Skeletal muscle tissue (tissue), 4 donors: ENCODE results near the gene VPS52. TPM values are rescaled to one million over a fixed set of nuclear protein-coding genes. Genes with fewer than 3 reads are reported as not detected.
"Not testable (repeated sequence)": the region's sequence is repeated elsewhere in the genome, so short reads cannot be mapped to it uniquely, and the experiment has no call there.

Experiments
- H3K27ac ChIP-seq: one replicate; pipeline ENCODE4 v1.7.0; 2013; ENCODE audit warnings: mild to moderate bottlenecking, low read depth, low read length, inconsistent platforms
- H3K27me3 ChIP-seq, 3 donors: one replicate each; pipeline ENCODE4 v1.7.0; 2013; ENCODE audit warnings: low read length in 3 of 3; ENCODE audit not compliant: control insufficient read depth in 3 of 3, insufficient read depth in 3 of 3
- H3K36me3 ChIP-seq, 3 donors: one replicate each; pipeline ENCODE4 v1.7.0; 2013; ENCODE audit warnings: low read length in 3 of 3; ENCODE audit not compliant: control insufficient read depth in 3 of 3, insufficient read depth in 3 of 3
- H3K4me1 ChIP-seq, 3 donors: one replicate each; pipeline ENCODE4 v1.7.0; 2013; ENCODE audit warnings: low read length in 3 of 3, mild to moderate bottlenecking in 3 of 3; ENCODE audit not compliant: control insufficient read depth in 3 of 3, insufficient read depth in 3 of 3
- H3K4me3 ChIP-seq, 3 donors: one replicate each; pipeline ENCODE4 v1.7.0; 2013; ENCODE audit warnings: low read length in 3 of 3
- H3K9ac ChIP-seq, 3 donors: one replicate each; pipeline ENCODE4 v1.7.0; 2013; ENCODE audit warnings: low read length in 3 of 3, mild to moderate bottlenecking in 3 of 3, moderate library complexity in 2 of 3, low read depth in 1 of 3
- H3K9me3 ChIP-seq, 3 donors: one replicate each; pipeline ENCODE4 v1.7.0; 2013; ENCODE audit warnings: low read length in 3 of 3; ENCODE audit not compliant: control insufficient read depth in 3 of 3
- total RNA-seq: library from RNA; depleted of rRNA; stranded (reverse); fragments of >200 nt; gene quantifications from one replicate; pipeline ENCODE4 v1.2.3, GENCODE V29; 2014
- donor health status: Osteomylitis.

VPS52 gene
- total RNA-seq, 1 donor from 2014 or later = 43.8 TPM

DNA sequence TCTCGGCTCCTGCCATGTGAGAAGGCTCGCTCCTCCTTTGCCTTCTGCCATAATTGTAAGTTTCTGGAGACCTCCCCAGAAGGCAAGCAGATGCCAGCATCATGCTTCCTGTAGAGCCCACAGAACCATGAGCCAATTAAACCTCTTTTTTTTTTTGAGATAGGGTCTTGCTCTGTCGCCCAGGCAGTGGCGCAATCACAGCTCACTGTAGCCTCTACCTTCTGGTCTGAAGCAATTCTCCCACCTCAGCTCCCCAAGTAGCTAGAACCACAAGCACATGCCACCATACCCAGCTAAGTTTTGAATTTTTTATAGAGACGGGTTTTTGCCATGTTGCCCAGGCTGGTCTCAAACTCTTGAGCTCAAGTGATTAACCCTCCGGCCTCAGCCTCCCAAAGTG lies 34.8 kb downstream of the VPS52 start:
- Histone ChIP-seq H3K9me3 (no peaks in the 10 kb centered on the region), H3K27me3 (peaks cover 12 to 18% (median 14%) of the 10 kb centered on the region in 3 donors), H3K36me3 (no peaks in the 10 kb centered on the region), H3K27ac (no peak overlapping the region), H3K4me1 (no peaks in the 10 kb centered on the region), H3K9ac (no peak overlapping the region), H3K4me3 (no peak overlapping the region)

DNA sequence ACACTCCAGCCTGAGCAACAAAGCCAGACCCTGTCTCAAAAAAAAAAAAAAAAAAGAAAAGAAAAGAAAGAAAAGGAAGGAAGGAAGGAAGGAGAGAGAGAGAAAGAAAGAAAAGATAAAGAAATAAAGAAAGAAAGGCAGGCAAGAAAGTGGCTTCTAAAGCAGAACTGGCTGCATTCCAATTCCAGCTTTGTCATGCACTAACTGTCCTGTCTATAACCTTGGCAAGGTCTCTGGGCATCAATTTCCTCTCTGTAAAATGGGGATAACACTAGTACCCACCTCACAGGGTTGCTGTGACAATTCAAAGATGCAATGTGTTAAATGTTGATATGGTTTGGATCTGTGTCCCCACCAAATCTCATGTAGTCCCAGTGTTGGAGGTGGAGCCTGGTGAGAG lies 35.3 kb downstream of the VPS52 start:
- peaks cover 12 to 18% (median 14%) of the 10 kb centered on the region in 3 donors for H3K27me3 ChIP-seq

GRCh38 chr6:33235221-33235634 lies 36.4 kb downstream of the VPS52 start:
- Histone ChIP-seq H3K27me3 (peaks cover 12 to 18% (median 16%) of the 10 kb centered on the region in 3 donors), H3K36me3 (no peaks in the 10 kb centered on the region), H3K4me1 (no peaks in the 10 kb centered on the region), H3K9ac (no peak overlapping the region), H3K27ac (no peak overlapping the region), H3K9me3 (no peaks in the 10 kb centered on the region), H3K4me3 (no peak overlapping the region)

More for the DNA sequence above, 35.3 kb downstream of the VPS52 start:
- no peak overlapping the region for H3K4me3 ChIP-seq
- H3K9ac ChIP-seq = no peak overlapping the region
- H3K27ac ChIP-seq = no peak overlapping the region
- H3K4me1 ChIP-seq = no peaks in the 10 kb centered on the region
- H3K36me3 ChIP-seq = no peaks in the 10 kb centered on the region
- no peaks in the 10 kb centered on the region for H3K9me3 ChIP-seq

DNA sequence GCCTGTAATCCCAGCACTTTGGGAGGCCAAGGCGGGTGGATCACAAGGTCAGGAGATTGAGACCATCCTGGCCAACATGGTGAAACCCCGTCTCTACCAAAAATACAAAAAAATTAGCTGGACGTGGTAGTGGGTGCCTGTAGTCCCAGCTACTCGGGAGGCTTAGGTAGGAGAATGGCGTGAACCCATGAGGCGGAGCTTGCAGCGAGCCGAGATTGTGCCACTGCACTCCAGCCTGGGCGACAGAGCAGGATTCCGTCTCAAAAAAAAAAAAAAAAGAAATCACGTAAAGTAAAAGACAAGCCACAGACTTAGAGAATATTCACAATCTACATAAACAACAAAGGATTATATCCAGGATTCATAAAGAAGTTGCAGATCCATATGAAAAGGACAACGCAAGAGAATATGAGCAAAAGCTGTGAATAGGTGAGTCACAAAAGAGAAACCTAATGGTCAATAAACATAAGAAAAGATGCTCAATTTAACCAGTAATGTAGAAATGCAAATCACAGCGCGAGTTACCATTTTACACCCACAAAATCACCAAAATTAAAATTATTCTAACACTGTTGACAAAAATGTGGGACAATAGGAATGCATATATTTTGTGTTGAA lies 45.1 kb downstream of the VPS52 start:
- H3K27ac ChIP-seq, H3K9ac ChIP-seq, H3K4me1 ChIP-seq, H3K4me3 ChIP-seq, H3K27me3 ChIP-seq, H3K9me3 ChIP-seq, H3K36me3 ChIP-seq: not testable (repeated sequence)

- Histone ChIP-seq H3K27ac (no peak overlapping the region), H3K9me3 (no peaks in the 10 kb centered on the region), H3K4me1 (peaks cover 12 to 15% (median 15%) of the 10 kb centered on the region in 3 donors), H3K4me3 (no peak overlapping the region), H3K9ac (no peak overlapping the region), H3K27me3 (peaks cover 4 to 12% (median 5%) of the 10 kb centered on the region in 3 donors), H3K36me3 (no peaks in the 10 kb centered on the region)
Observed at GRCh38 chr6:33217681-33218080, 54.0 kb downstream of the VPS52 start.

- Histone ChIP-seq H3K9ac (no peak overlapping the region), H3K4me3 (no peak overlapping the region), H3K27me3 (peaks cover 4 to 12% (median 5%) of the 10 kb centered on the region in 3 donors), H3K4me1 (peaks cover 15% of the 10 kb centered on the region in 3 donors), H3K36me3 (no peaks in the 10 kb centered on the region), H3K9me3 (no peaks in the 10 kb centered on the region), H3K27ac (no peak overlapping the region)
Observed at GRCh38 chr6:33217246-33217645, 54.4 kb downstream of the VPS52 start.

DNA sequence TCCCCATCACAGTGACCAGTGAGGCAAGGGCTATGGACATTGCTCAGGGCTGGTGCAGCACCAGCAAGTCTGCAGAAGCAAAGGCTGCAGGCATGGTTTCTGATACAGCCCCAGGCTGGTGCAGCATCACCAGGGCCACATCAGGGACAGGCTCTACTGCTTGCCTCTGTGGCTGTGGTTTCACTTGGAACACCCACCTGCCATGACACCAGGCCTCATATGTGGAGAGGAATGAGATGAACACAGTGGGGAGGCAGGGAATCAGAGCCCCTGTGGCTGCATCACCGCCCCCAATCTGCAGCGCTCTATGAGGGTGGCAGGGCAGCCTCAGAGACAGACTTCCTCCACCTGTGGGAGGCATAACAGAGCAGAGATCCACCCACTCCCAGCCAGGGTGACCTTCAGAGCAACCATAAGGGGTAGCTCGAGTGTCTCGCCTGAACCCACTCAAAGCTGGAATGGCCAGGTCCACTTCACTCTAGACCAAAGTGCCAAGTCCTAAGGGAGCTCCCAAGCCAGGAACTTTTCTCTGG lies 55.5 kb downstream of the VPS52 start:
- Histone ChIP-seq H3K27ac (no peak overlapping the region), H3K4me1 (peaks cover 15% of the 10 kb centered on the region in 3 donors), H3K9me3 (no peaks in the 10 kb centered on the region), H3K27me3 (peaks cover under 1 to 12% (median 4%) of the 10 kb centered on the region in 3 donors), H3K36me3 (peaks cover 3 to 5% (median 3%) of the 10 kb centered on the region in 3 donors), H3K4me3 (no peak overlapping the region), H3K9ac (peak overlapping the region in 1 of 3 donors; percentile 33)

DNA sequence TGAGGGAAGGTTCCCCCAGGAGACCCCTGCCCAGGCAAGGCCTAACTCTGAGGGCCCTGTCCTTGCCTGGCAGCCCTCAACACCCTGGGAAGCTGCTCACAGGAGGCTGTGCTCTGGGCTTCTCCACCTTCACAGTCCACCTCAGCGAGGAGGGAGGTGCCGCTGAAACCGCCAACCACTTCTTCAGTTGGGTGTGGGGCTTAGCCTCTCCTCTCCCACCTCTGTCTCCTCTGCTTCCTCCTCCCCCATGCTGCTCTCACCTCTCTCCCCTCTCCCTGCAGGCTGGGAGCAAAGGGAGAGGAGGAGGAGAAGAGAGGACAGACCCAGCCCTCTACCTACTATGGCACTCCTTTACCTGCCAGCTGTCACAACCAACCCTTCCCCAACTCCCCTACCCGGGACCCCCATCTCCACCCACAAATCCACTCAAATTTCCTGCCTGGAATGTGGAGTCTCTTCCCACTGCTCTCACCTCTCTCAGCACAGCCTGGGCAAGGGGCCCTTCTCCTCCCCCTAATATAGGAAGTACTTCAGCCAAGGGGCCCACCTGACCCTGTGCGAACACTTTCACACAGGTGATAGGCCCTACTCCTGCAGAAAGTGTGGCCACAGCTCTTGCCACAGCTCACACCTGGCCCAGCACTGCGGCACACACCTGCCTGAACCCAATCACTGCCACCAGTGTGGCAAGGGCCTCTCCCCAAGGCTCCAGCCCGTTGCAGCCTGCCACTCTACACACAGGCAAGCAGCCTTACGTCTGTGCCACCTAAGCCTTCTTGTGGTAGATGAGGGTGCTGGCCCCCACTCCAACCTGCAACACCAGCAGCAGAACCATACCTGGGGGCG lies 56.2 kb downstream of the VPS52 start:
- Histone ChIP-seq H3K27me3 (peaks cover 0 to 12% (median 4%) of the 10 kb centered on the region in 3 donors), H3K27ac (no peak overlapping the region), H3K9ac (peak overlapping the region in 1 of 3 donors; percentile 33), H3K4me1 (peaks cover 15% of the 10 kb centered on the region in 3 donors), H3K36me3 (peaks cover 5 to 11% (median 9%) of the 10 kb centered on the region in 3 donors), H3K4me3 (no peak overlapping the region), H3K9me3 (no peaks in the 10 kb centered on the region)

GRCh38 chr6:33213989-33214335 lies 57.7 kb downstream of the VPS52 start:
- H3K4me3 ChIP-seq = peak overlapping the region; percentile 65 to 75 (median 66)
- H3K4me1 ChIP-seq = peaks cover 15 to 18% (median 15%) of the 10 kb centered on the region in 3 donors
- no peaks in the 10 kb centered on the region for H3K9me3 ChIP-seq
- peak overlapping the region in 2 of 3 donors; percentile 54 to 79 for H3K9ac ChIP-seq
- H3K27ac ChIP-seq = no peak overlapping the region
- H3K36me3 ChIP-seq = peaks cover 16 to 24% (median 20%) of the 10 kb centered on the region in 3 donors
- peaks cover 0 to 12% (median 0%) of the 10 kb centered on the region in 3 donors for H3K27me3 ChIP-seq
